ENCODE measurements around the gene INTS4.
"Not testable (repeated sequence)": the region's sequence is repeated elsewhere in the genome, so short reads cannot be mapped to it uniquely, and the experiment has no call there.

INTS4 gene

GRCh38 chr11:78000193-78000592 is 5.7 kb upstream of the INTS4 start:
- H3K36me3 ChIP-seq (ENCODE audit: control insufficient read depth, insufficient read depth, low read length): no peaks in the 10 kb centered on the region
- no peak overlapping the region for H3K27ac ChIP-seq (ENCODE audit: low read length)
- no peaks in the 10 kb centered on the region for H3K4me1 ChIP-seq (ENCODE audit: control insufficient read depth, insufficient read depth, low read length)
- H3K27me3 ChIP-seq (ENCODE audit: control insufficient read depth, insufficient read depth, low read length): no peaks in the 10 kb centered on the region
- DNase-seq (ENCODE audit: low read depth, low spot score): peak; percentile 67
- no peaks in the 10 kb centered on the region for H3K9me3 ChIP-seq (ENCODE audit: control insufficient read depth, insufficient read depth, low read length)
- H3K4me3 ChIP-seq (ENCODE audit: low read length): no peak overlapping the region
- WGBS (ENCODE audit: insufficient coverage, insufficient read length): no CpG with 5 or more reads among the region's 1 CpG

GRCh38 chr11:77999446-78000030 is 5.1 kb upstream of the INTS4 start:
- Histone ChIP-seq H3K4me1 (ENCODE audit: control insufficient read depth, insufficient read depth, low read length) (no peaks in the 10 kb centered on the region), H3K4me3 (ENCODE audit: low read length) (no peak overlapping the region), H3K9me3 (ENCODE audit: control insufficient read depth, insufficient read depth, low read length) (no peaks in the 10 kb centered on the region), H3K27ac (ENCODE audit: low read length) (no peak overlapping the region), H3K36me3 (ENCODE audit: control insufficient read depth, insufficient read depth, low read length) (no peaks in the 10 kb centered on the region), H3K27me3 (ENCODE audit: control insufficient read depth, insufficient read depth, low read length) (no peaks in the 10 kb centered on the region)
- WGBS (ENCODE audit: insufficient coverage, insufficient read length): no CpG with 5 or more reads among the region's 1 CpG
- no peak for DNase-seq (ENCODE audit: low read depth, low spot score)

DNA sequence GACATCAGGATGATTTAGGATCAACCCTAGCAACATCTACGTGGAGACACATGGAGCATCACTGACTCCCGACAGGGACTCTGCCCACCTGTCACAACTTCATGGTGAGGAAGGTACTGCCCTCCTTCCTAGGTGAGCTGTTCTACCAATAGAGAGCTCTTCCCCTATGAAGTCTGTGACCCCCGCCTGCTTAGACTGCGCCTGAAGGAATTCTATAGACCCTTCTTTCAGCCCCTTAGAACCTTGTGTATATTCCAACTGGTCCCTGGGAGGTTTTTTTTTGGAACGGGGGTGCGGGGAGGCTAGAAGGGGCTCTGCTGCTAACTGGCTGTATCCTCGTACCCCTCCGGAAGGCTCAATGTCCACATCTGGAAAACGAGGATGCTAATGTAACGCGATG is 566 bp downstream of the INTS4 start:
- DNase-seq (ENCODE audit: low read depth, low spot score): no peak
- H3K36me3 ChIP-seq (ENCODE audit: control insufficient read depth, insufficient read depth, low read length): no peaks in the 10 kb centered on the region
- H3K27me3 ChIP-seq (ENCODE audit: control insufficient read depth, insufficient read depth, low read length): no peaks in the 10 kb centered on the region
- peak overlapping the region; percentile 85; the same call in 1 of the 2 replicates for H3K4me3 ChIP-seq (ENCODE audit: low read length)
- no peaks in the 10 kb centered on the region for H3K9me3 ChIP-seq (ENCODE audit: control insufficient read depth, insufficient read depth, low read length)
- no peak overlapping the region for H3K27ac ChIP-seq (ENCODE audit: low read length)
- no CpG with 5 or more reads among the region's 11 CpGs for WGBS (ENCODE audit: insufficient coverage, insufficient read length)
- H3K4me1 ChIP-seq (ENCODE audit: control insufficient read depth, insufficient read depth, low read length): no peaks in the 10 kb centered on the region

- WGBS (ENCODE audit: insufficient coverage, insufficient read length): no CpG with 5 or more reads among the region's 5 CpGs
- Histone ChIP-seq H3K27ac (ENCODE audit: low read length) (no peak overlapping the region), H3K4me1 (ENCODE audit: control insufficient read depth, insufficient read depth, low read length) (no peaks in the 10 kb centered on the region), H3K27me3 (ENCODE audit: control insufficient read depth, insufficient read depth, low read length) (no peaks in the 10 kb centered on the region), H3K36me3 (ENCODE audit: control insufficient read depth, insufficient read depth, low read length) (no peaks in the 10 kb centered on the region), H3K9me3 (ENCODE audit: control insufficient read depth, insufficient read depth, low read length) (no peaks in the 10 kb centered on the region), H3K4me3 (ENCODE audit: low read length) (no peak overlapping the region)
- no peak for DNase-seq (ENCODE audit: low read depth, low spot score)
These were observed 3.5 kb downstream of the INTS4 start for GRCh38 chr11:77990981-77991380.

GRCh38 chr11:77986456-77986855 is 8.0 kb downstream of the INTS4 start:
- not testable (repeated sequence) for H3K9me3 ChIP-seq (ENCODE audit: control insufficient read depth, insufficient read depth, low read length); H3K27me3 ChIP-seq (ENCODE audit: control insufficient read depth, insufficient read depth, low read length); DNase-seq (ENCODE audit: low read depth, low spot score); H3K27ac ChIP-seq (ENCODE audit: low read length); H3K4me3 ChIP-seq (ENCODE audit: low read length); H3K4me1 ChIP-seq (ENCODE audit: control insufficient read depth, insufficient read depth, low read length); H3K36me3 ChIP-seq (ENCODE audit: control insufficient read depth, insufficient read depth, low read length)
- no CpG with 5 or more reads among the region's 8 CpGs for WGBS (ENCODE audit: insufficient coverage, insufficient read length)

- Histone ChIP-seq H3K36me3 (ENCODE audit: control insufficient read depth, insufficient read depth, low read length) (no peaks in the 10 kb centered on the region), H3K27me3 (ENCODE audit: control insufficient read depth, insufficient read depth, low read length) (no peaks in the 10 kb centered on the region), H3K4me3 (ENCODE audit: low read length) (no peak overlapping the region), H3K27ac (ENCODE audit: low read length) (no peak overlapping the region), H3K9me3 (ENCODE audit: control insufficient read depth, insufficient read depth, low read length) (no peaks in the 10 kb centered on the region), H3K4me1 (ENCODE audit: control insufficient read depth, insufficient read depth, low read length) (no peaks in the 10 kb centered on the region)
- DNase-seq (ENCODE audit: low read depth, low spot score): no peak
- no CpG with 5 or more reads among the region's 2 CpGs for WGBS (ENCODE audit: insufficient coverage, insufficient read length)
These were observed 13.0 kb downstream of the INTS4 start for GRCh38 chr11:77981346-77981947.

GRCh38 chr11:77968337-77968736 is 26.1 kb downstream of the INTS4 start:
- no peaks in the 10 kb centered on the region for H3K36me3 ChIP-seq (ENCODE audit: control insufficient read depth, insufficient read depth, low read length)
- H3K27me3 ChIP-seq (ENCODE audit: control insufficient read depth, insufficient read depth, low read length): no peaks in the 10 kb centered on the region
- H3K4me1 ChIP-seq (ENCODE audit: control insufficient read depth, insufficient read depth, low read length): no peaks in the 10 kb centered on the region
- H3K27ac ChIP-seq (ENCODE audit: low read length): no peak overlapping the region
- H3K4me3 ChIP-seq (ENCODE audit: low read length): no peak overlapping the region
- WGBS (ENCODE audit: insufficient coverage, insufficient read length): no CpG with 5 or more reads among the region's 2 CpGs
- no peaks in the 10 kb centered on the region for H3K9me3 ChIP-seq (ENCODE audit: control insufficient read depth, insufficient read depth, low read length)
- DNase-seq (ENCODE audit: low read depth, low spot score): no peak

GRCh38 chr11:77967753-77968152 is 26.7 kb downstream of the INTS4 start:
- H3K4me1 ChIP-seq (ENCODE audit: control insufficient read depth, insufficient read depth, low read length): no peaks in the 10 kb centered on the region
- no peak overlapping the region for H3K4me3 ChIP-seq (ENCODE audit: low read length)
- no peaks in the 10 kb centered on the region for H3K9me3 ChIP-seq (ENCODE audit: control insufficient read depth, insufficient read depth, low read length)
- no peaks in the 10 kb centered on the region for H3K27me3 ChIP-seq (ENCODE audit: control insufficient read depth, insufficient read depth, low read length)
- DNase-seq (ENCODE audit: low read depth, low spot score): no peak
- H3K36me3 ChIP-seq (ENCODE audit: control insufficient read depth, insufficient read depth, low read length): no peaks in the 10 kb centered on the region
- no peak overlapping the region for H3K27ac ChIP-seq (ENCODE audit: low read length)

DNA sequence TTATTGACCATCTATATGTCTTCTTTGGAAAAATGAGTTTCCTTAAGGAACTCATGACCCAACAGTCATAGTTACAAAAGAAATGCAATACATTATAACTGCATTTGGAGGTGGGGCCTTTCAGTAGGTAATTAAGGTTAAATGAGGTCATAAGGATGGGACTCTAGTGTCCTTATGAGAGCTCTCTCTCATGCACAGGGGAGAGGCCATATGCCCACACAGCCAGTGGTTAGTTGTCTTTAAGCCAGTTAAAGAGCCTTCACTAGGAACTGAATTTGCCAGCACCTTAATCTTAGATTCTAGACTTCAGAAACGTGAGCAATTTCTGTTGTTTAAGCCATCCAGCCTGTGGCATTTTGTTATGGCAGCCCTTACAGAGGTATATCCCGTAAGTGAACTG is 27.3 kb downstream of the INTS4 start:
- no peaks in the 10 kb centered on the region for H3K4me1 ChIP-seq (ENCODE audit: control insufficient read depth, insufficient read depth, low read length)
- H3K36me3 ChIP-seq (ENCODE audit: control insufficient read depth, insufficient read depth, low read length): no peaks in the 10 kb centered on the region
- H3K4me3 ChIP-seq (ENCODE audit: low read length): no peak overlapping the region
- no peak overlapping the region for H3K27ac ChIP-seq (ENCODE audit: low read length)
- DNase-seq (ENCODE audit: low read depth, low spot score): no peak
- no peaks in the 10 kb centered on the region for H3K9me3 ChIP-seq (ENCODE audit: control insufficient read depth, insufficient read depth, low read length)
- no peaks in the 10 kb centered on the region for H3K27me3 ChIP-seq (ENCODE audit: control insufficient read depth, insufficient read depth, low read length)
- no CpG with 5 or more reads among the region's 2 CpGs for WGBS (ENCODE audit: insufficient coverage, insufficient read length)

DNA sequence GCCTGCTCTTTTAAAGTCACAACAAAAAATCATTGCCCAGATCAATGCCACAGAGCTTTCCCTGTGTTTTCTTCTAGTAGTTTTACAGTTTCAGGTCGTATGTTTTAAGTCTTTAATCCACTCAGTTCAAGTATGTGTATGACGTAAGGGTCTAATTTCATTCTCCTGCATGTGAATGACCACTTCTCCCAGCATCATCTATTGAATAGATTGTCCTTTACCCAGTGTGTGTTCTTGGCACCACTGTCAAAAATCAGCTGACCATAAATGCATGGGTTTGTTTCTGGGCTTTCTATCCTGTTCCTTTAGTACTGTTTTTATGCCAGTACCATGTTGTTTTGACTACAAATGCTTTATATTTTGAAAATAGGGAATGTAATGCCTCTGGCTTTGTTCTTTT is 28.1 kb downstream of the INTS4 start:
- no peaks in the 10 kb centered on the region for H3K36me3 ChIP-seq (ENCODE audit: control insufficient read depth, insufficient read depth, low read length)
- no CpG with 5 or more reads among the region's 2 CpGs for WGBS (ENCODE audit: insufficient coverage, insufficient read length)
- no peaks in the 10 kb centered on the region for H3K9me3 ChIP-seq (ENCODE audit: control insufficient read depth, insufficient read depth, low read length)

DNA sequence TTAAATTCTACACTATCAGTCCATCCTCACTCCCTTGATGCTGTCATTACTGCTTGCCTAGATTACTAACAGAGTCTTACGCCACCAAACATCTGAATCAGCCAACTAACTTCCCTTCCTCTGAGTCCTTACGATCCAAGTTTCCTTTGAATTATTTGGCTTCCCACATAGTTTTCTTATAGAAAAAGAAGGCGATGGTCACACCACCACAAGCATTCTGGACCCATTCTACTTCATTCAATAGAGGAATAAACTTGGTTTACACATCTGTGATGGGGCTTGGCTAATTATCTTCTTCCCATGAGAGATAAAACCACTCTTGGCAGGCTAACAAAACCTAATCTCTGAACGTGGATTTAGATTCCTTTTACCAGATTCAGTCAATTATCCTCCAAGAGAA is 35.0 kb downstream of the INTS4 start:
- DNase-seq (ENCODE audit: low read depth, low spot score): no peak
- Histone ChIP-seq H3K9me3 (ENCODE audit: control insufficient read depth, insufficient read depth, low read length) (no peaks in the 10 kb centered on the region), H3K4me3 (ENCODE audit: low read length) (no peak overlapping the region), H3K36me3 (ENCODE audit: control insufficient read depth, insufficient read depth, low read length) (no peaks in the 10 kb centered on the region), H3K27me3 (ENCODE audit: control insufficient read depth, insufficient read depth, low read length) (no peaks in the 10 kb centered on the region), H3K4me1 (ENCODE audit: control insufficient read depth, insufficient read depth, low read length) (no peaks in the 10 kb centered on the region), H3K27ac (ENCODE audit: low read length) (no peak overlapping the region)
- no CpG with 5 or more reads among the region's 4 CpGs for WGBS (ENCODE audit: insufficient coverage, insufficient read length)

More for the DNA sequence above, 28.1 kb downstream of the INTS4 start:
- DNase-seq (ENCODE audit: low read depth, low spot score): no peak
- Histone ChIP-seq H3K27ac (ENCODE audit: low read length) (no peak overlapping the region), H3K27me3 (ENCODE audit: control insufficient read depth, insufficient read depth, low read length) (no peaks in the 10 kb centered on the region), H3K4me3 (ENCODE audit: low read length) (no peak overlapping the region), H3K4me1 (ENCODE audit: control insufficient read depth, insufficient read depth, low read length) (no peaks in the 10 kb centered on the region)

All from iPS DF 6.9 (cell line).